H9 (cell line): ENCODE measurements around the gene SGO2. TPM values are rescaled to one million over a fixed set of nuclear protein-coding genes. Genes with fewer than 3 reads are reported as not detected.

ENCODE experiments used
- DNase-seq: peaks from one replicate; pipeline ENCODE4 v3.0.0-alpha.2; 2017
- H2AFZ ChIP-seq: one replicate; pipeline ENCODE4 v1.6.1; 2013; ENCODE audit warnings: mild to moderate bottlenecking, low read length, control low read depth, moderate library complexity
- H2AK5ac ChIP-seq: 2 replicates; pipeline ENCODE4 v1.6.1; 2013; ENCODE audit warnings: low read length, control low read depth, mixed read lengths; ENCODE audit not compliant: insufficient read length
- H2BK120ac ChIP-seq: one replicate; pipeline ENCODE4 v1.6.1; 2013; ENCODE audit warnings: low read depth, mild to moderate bottlenecking, low read length, control low read depth, inconsistent platforms; ENCODE audit not compliant: poor library complexity, severe bottlenecking
- H2BK12ac ChIP-seq: 2 replicates; pipeline ENCODE4 v1.6.1; 2013; ENCODE audit warnings: low read length, control low read depth, mixed read lengths, low read depth; ENCODE audit not compliant: insufficient read length
- H2BK15ac ChIP-seq: 2 replicates; pipeline ENCODE4 v1.6.1; 2013; ENCODE audit warnings: low read depth, low read length, control low read depth
- H2BK20ac ChIP-seq: one replicate; pipeline ENCODE4 v1.6.1; 2013; ENCODE audit warnings: low read depth, mild to moderate bottlenecking, low read length, control low read depth, inconsistent platforms; ENCODE audit not compliant: poor library complexity, severe bottlenecking
- H2BK5ac ChIP-seq: 2 replicates; pipeline ENCODE4 v1.6.1; 2013; ENCODE audit warnings: low read length, control low read depth, mixed read lengths; ENCODE audit not compliant: insufficient read length
- H3K14ac ChIP-seq: 2 replicates; pipeline ENCODE4 v1.6.1; 2013; ENCODE audit warnings: low read length, control low read depth; ENCODE audit not compliant: insufficient read depth
- H3K18ac ChIP-seq: 2 replicates; pipeline ENCODE4 v1.6.1; 2013; ENCODE audit warnings: low read depth, mild to moderate bottlenecking, mixed read lengths, low read length, control low read depth; ENCODE audit not compliant: insufficient read length
- H3K23ac ChIP-seq: 2 replicates; pipeline ENCODE4 v1.6.1; 2013; ENCODE audit warnings: low read length, control low read depth, mixed read lengths, low read depth; ENCODE audit not compliant: insufficient read length
- H3K23me2 ChIP-seq: 2 replicates; pipeline ENCODE4 v1.6.1; 2013; ENCODE audit warnings: low read depth, mild to moderate bottlenecking, mixed read lengths, low read length, control low read depth; ENCODE audit not compliant: insufficient read length, poor library complexity, severe bottlenecking
- H3K27ac ChIP-seq: 2 replicates; pipeline ENCODE4 v1.5.1; 2013; ENCODE audit warnings: low read length, control low read depth, mixed read lengths, low read depth; ENCODE audit not compliant: insufficient read length
- H3K27me3 ChIP-seq: 2 replicates; pipeline ENCODE4 v1.6.1; 2013; ENCODE audit warnings: low read length, control low read depth, inconsistent platforms; ENCODE audit not compliant: insufficient read depth
- H3K4ac ChIP-seq: 2 replicates; pipeline ENCODE4 v1.6.1; 2013; ENCODE audit warnings: low read depth, mild to moderate bottlenecking, control low read depth, inconsistent platforms, low read length, moderate library complexity
- H3K4me1 ChIP-seq: 2 replicates; pipeline ENCODE4 v1.6.1; 2013; ENCODE audit warnings: low read length, control low read depth, inconsistent platforms; ENCODE audit not compliant: insufficient read depth
- H3K4me2 ChIP-seq: 2 replicates; pipeline ENCODE4 v1.6.1; 2013; ENCODE audit warnings: low read length, control low read depth, mixed read lengths; ENCODE audit not compliant: insufficient read length, insufficient read depth
- H3K56ac ChIP-seq: 2 replicates; pipeline ENCODE4 v1.6.1; 2013; ENCODE audit warnings: low read depth, mild to moderate bottlenecking, mixed read lengths, low read length, control low read depth; ENCODE audit not compliant: insufficient read length
- H3K79me1 ChIP-seq: 2 replicates; pipeline ENCODE4 v1.6.1; 2013; ENCODE audit warnings: low read depth, mild to moderate bottlenecking, moderate library complexity, low read length, control low read depth, inconsistent platforms; ENCODE audit not compliant: insufficient read depth, poor library complexity, severe bottlenecking
- H3K79me2 ChIP-seq: 2 replicates; pipeline ENCODE4 v1.6.1; 2013; ENCODE audit warnings: low read length, control low read depth, inconsistent platforms; ENCODE audit not compliant: insufficient read depth
- H3K9ac ChIP-seq: 2 replicates; pipeline ENCODE4 v1.6.1; 2013; ENCODE audit warnings: low read length, control low read depth, mixed read lengths; ENCODE audit not compliant: insufficient read length; ENCODE audit errors: extremely low read depth
- H3K9me3 ChIP-seq: one replicate; pipeline ENCODE4 v1.6.1; 2013; ENCODE audit warnings: low read depth, low read length, inconsistent platforms; ENCODE audit not compliant: control insufficient read depth
- H3T11ph ChIP-seq: one replicate; pipeline ENCODE4 v1.6.1; 2013; ENCODE audit warnings: mild to moderate bottlenecking, low read length, control low read depth, inconsistent platforms
- H4K20me1 ChIP-seq: one replicate; pipeline ENCODE4 v1.6.1; 2013; ENCODE audit not compliant: control insufficient read depth, insufficient read length, insufficient read depth
- H4K5ac ChIP-seq: 2 replicates; pipeline ENCODE4 v1.6.1; 2013; ENCODE audit warnings: low read depth, mild to moderate bottlenecking, mixed read lengths, low read length, control low read depth; ENCODE audit not compliant: insufficient read length
- H4K8ac ChIP-seq: replicated peaks from 2 replicates; pipeline ENCODE4 v1.6.1; 2013; ENCODE audit warnings: low read length, control low read depth, mixed read lengths, low read depth; ENCODE audit not compliant: insufficient read length
- H4K91ac ChIP-seq: 2 replicates; pipeline ENCODE4 v1.6.1; 2013; ENCODE audit warnings: low read depth, mild to moderate bottlenecking, moderate library complexity, mixed read lengths, low read length, control low read depth; ENCODE audit not compliant: insufficient read length
- H3K27ac Mint-ChIP-seq, 3 experiments: 2 replicates in 2 of 3; 3 replicates in 1 of 3; pipeline ENCODE4 v1.8.0; 2020 to 2021; ENCODE audit warnings: mixed read lengths in 3 of 3, mild to moderate bottlenecking in 1 of 3, moderate library complexity in 1 of 3
- H3K27me3 Mint-ChIP-seq: 2 replicates; pipeline ENCODE4 v1.8.0; 2021; ENCODE audit warnings: low read depth, mild to moderate bottlenecking, moderate library complexity, mixed read lengths
- H3K36me3 Mint-ChIP-seq, 3 experiments: 2 replicates in 2 of 3; 3 replicates in 1 of 3; pipeline ENCODE4 v1.8.0; 2020 to 2021; ENCODE audit warnings: low read depth in 3 of 3, mixed read lengths in 3 of 3; ENCODE audit not compliant: insufficient read depth in 1 of 3
- H3K4me1 Mint-ChIP-seq, 2 experiments: 2 replicates each; pipeline ENCODE4 v1.8.0; 2020; ENCODE audit warnings: mixed read lengths in 2 of 2
- H3K4me3 Mint-ChIP-seq, 2 experiments: 2 replicates in 1 of 2; 3 replicates in 1 of 2; pipeline ENCODE4 v1.8.0; 2020 to 2021; ENCODE audit warnings: mild to moderate bottlenecking in 2 of 2, mixed read lengths in 2 of 2, moderate library complexity in 1 of 2
- H3K9me3 Mint-ChIP-seq, 2 experiments: 2 replicates in 1 of 2; 3 replicates in 1 of 2; pipeline ENCODE4 v1.8.0; 2020; ENCODE audit warnings: mild to moderate bottlenecking in 2 of 2, mixed read lengths in 2 of 2, moderate library complexity in 1 of 2
- WGBS: extraction: QIAGEN DNeasy Blood & Tissue Kit; methylation state at CpG from one replicate; pipeline ENCODE4 v1.1.7; 2013; ENCODE audit warnings: missing lambda C conversion rate, low lambda C conversion rate, mixed read lengths; ENCODE audit not compliant: insufficient read length; ENCODE audit errors: extremely low coverage; 5-methylcytosine and 5-hydroxymethylcytosine counted together
- total RNA-seq: library from RNA; stranded (reverse); gene quantifications from 2 replicates; pipeline ENCODE4 v1.2.1, GENCODE V29; 2021
- TF ChIP-seq, protein P1 (sequence below): fragments of 200-600 bp; sonication (generic); conservative IDR thresholded peaks from 3 replicates; pipeline ENCODE4 v1.8.0; 2021; ENCODE audit warnings: antibody characterized with exemption, mild to moderate bottlenecking

SGO2 gene
- total RNA-seq, 1 experiment from 2014 or later, result 25.6 TPM

DNA sequence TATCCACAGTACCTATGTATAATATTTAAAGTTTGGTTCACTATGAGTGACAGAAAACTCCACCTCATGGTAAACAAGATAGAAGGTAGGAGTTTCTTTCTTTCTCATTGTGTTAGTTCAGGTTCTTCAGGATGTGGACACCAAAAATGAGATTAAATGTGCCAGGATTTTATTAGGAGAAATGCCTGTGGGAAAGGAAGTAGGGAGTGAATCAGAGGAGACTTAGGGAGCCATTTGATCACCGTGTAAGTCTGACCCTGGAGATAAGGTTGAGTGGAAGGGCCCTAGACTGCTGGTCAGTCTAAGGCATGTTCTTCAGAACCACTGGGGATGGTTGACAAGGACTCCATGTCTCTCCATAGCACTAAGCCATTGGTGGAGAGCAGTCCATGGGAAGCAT is 67.9 kb downstream of the SGO2 start:
- WGBS, result no CpG with 5 or more reads among the region's 1 CpG
- H3K23me2 ChIP-seq, result no peaks in the 10 kb centered on the region
- H3K27me3 ChIP-seq, result no peaks in the 10 kb centered on the region
- H4K20me1 ChIP-seq, result no peaks in the 10 kb centered on the region
- H3K27ac ChIP-seq, result no peak overlapping the region
- H3T11ph ChIP-seq, result no peak overlapping the region
- H3K4ac ChIP-seq, result no peak overlapping the region
- H3K36me3 Mint-ChIP-seq, result no peaks in the 10 kb centered on the region
- H3K4me1 Mint-ChIP-seq, result no peaks in the 10 kb centered on the region
- H3K23ac ChIP-seq, result no peak overlapping the region
- H3K79me2 ChIP-seq, result no peaks in the 10 kb centered on the region
- no peak overlapping the region for H2BK120ac ChIP-seq
- H3K27ac Mint-ChIP-seq, result no peak overlapping the region
- no peak overlapping the region for H2BK12ac ChIP-seq
- no peak overlapping the region for H2BK15ac ChIP-seq
- H3K56ac ChIP-seq, result no peak overlapping the region
- H3K9me3 Mint-ChIP-seq, result no peaks in the 10 kb centered on the region
- no peaks in the 10 kb centered on the region for H3K9me3 ChIP-seq
- H3K4me3 Mint-ChIP-seq, result no peak overlapping the region
- no peak overlapping the region for H3K18ac ChIP-seq
- H3K9ac ChIP-seq, result no peak overlapping the region
- H2BK20ac ChIP-seq, result no peak overlapping the region
- no peak overlapping the region for H2AK5ac ChIP-seq
- H4K91ac ChIP-seq, result no peak overlapping the region
- H3K79me1 ChIP-seq, result no peaks in the 10 kb centered on the region
- no peak overlapping the region for H2AFZ ChIP-seq
- TF ChIP-seq, protein P1, sequence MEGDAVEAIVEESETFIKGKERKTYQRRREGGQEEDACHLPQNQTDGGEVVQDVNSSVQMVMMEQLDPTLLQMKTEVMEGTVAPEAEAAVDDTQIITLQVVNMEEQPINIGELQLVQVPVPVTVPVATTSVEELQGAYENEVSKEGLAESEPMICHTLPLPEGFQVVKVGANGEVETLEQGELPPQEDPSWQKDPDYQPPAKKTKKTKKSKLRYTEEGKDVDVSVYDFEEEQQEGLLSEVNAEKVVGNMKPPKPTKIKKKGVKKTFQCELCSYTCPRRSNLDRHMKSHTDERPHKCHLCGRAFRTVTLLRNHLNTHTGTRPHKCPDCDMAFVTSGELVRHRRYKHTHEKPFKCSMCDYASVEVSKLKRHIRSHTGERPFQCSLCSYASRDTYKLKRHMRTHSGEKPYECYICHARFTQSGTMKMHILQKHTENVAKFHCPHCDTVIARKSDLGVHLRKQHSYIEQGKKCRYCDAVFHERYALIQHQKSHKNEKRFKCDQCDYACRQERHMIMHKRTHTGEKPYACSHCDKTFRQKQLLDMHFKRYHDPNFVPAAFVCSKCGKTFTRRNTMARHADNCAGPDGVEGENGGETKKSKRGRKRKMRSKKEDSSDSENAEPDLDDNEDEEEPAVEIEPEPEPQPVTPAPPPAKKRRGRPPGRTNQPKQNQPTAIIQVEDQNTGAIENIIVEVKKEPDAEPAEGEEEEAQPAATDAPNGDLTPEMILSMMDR, result no peak
- peaks cover 8% of the 10 kb centered on the region for H3K27me3 Mint-ChIP-seq
- no peak overlapping the region for H3K14ac ChIP-seq
- no peak for DNase-seq
- no peak overlapping the region for H2BK5ac ChIP-seq
- no peak overlapping the region for H4K5ac ChIP-seq
- no peak overlapping the region for H3K4me2 ChIP-seq
- H4K8ac ChIP-seq, result no peak overlapping the region
- no peaks in the 10 kb centered on the region for H3K4me1 ChIP-seq
